G401.6 (cell line): ENCODE results near the gene SENP3.
A peak's percentile ranks its signal among the peaks of the same experiment; 100 is the strongest.
"Not testable (repeated sequence)": the region's sequence is repeated elsewhere in the genome, so short reads cannot be mapped to it uniquely, and the experiment has no call there.

Experiments used
- FAIRE-seq: peaks from 2 replicates; lab custom pipeline; 2012; peaks lifted over from hg19 to GRCh38; lab: Jason Lieb, UNC

Gene SENP3

GRCh38 chr17:7597561-7597960, 35.8 kb downstream of the SENP3 start:
- not testable (repeated sequence) for FAIRE-seq

GRCh38 chr17:7606280-7606679, 44.6 kb downstream of the SENP3 start:
- FAIRE-seq, result no peak

GRCh38 chr17:7610641-7611040, 48.9 kb downstream of the SENP3 start:
- FAIRE-seq, result no peak

- FAIRE-seq, result no peak
Observed at GRCh38 chr17:7611635-7612293, 50.0 kb downstream of the SENP3 start.

GRCh38 chr17:7612294-7612640, 50.5 kb downstream of the SENP3 start:
- FAIRE-seq, result no peak

DNA sequence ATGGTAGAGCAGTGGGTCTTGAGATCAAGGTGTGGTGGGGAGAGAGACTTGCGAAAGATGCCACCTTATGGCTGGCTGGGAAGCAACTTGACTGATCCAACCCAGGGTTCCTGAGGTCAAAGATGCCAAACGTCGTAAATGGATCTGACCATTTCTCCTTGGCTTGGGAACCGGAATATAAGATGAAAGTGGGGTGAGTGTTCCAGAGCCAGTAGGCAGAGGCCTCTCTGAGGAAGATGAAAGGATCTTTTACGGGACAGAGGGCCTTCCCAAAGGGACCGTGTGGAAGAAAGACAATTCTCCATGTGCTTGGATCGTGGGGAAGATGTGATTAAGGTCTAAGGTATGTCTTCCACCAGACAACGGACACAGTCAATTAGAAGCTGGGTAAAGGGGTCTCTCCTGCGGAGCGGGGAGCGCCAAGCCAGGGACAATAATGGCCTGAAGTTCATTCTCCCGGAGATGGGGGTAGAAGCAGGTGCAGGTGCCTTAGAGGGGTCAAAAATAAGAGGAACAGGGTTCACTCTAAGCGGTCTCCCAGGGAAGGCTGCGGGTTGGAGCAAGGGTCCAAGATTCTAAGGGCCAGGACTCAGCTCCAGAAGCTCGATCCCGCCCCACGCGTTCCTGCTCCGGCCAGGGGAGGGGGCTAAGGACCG, 52.2 kb downstream of the SENP3 start:
- FAIRE-seq, result no peak

GRCh38 chr17:7614425-7615264, 52.9 kb downstream of the SENP3 start, which contains the start of gene FXR2:
Gene FXR2 (minus strand): TSS chr17:7614897. CDS start chr17:7614532, 365 bp downstream.
- peak; percentile 99 for FAIRE-seq

GRCh38 chr17:7615265-7615747, 53.6 kb downstream of the SENP3 start:
- no peak for FAIRE-seq

- no peak for FAIRE-seq
Observed at GRCh38 chr17:7618608-7619007, 56.9 kb downstream of the SENP3 start.

GRCh38 chr17:7620835-7621234, 59.1 kb downstream of the SENP3 start:
- no peak for FAIRE-seq
